Vagina (tissue), 2 donors: ENCODE results near the gene BNC2. TPM values are rescaled to one million over a fixed set of nuclear protein-coding genes. Genes with fewer than 3 reads are reported as not detected.

Source experiments
- DNase-seq, 2 donors: peaks; one replicate each; pipeline ENCODE4 v3.0.0-alpha.2; 2017; ENCODE audit errors: extremely low spot score in 2 of 2
- H3K27ac ChIP-seq: fragments of 200-600 bp; sonication (generic); one replicate; pipeline ENCODE4 v1.5.1; 2019
- H3K27me3 ChIP-seq: fragments of 200-600 bp; sonication (generic); one replicate; pipeline ENCODE4 v1.5.1; 2019
- H3K36me3 ChIP-seq, 2 donors: fragments of 200-600 bp; sonication (generic); one replicate each; pipeline ENCODE4 v1.5.1; 2017 to 2019
- H3K4me1 ChIP-seq: fragments of 200-600 bp; sonication (generic); one replicate; pipeline ENCODE4 v1.5.1; 2019
- H3K4me3 ChIP-seq, 2 donors: fragments of 200-600 bp; sonication (generic); 1 replicate in 1 of 2; 2 replicates in 1 of 2; pipeline ENCODE4 v1.5.1; 2016 to 2019
- H3K9me3 ChIP-seq: fragments of 200-600 bp; sonication (generic); one replicate; pipeline ENCODE4 v1.5.1; 2019
- CTCF ChIP-seq, 3 experiments: fragments of 450-650 bp in 2 of 3; fragments of 200-600 bp in 1 of 3; sonication (generic) in 1 of 3; IDR thresholded peaks; one replicate each; pipeline ENCODE4 v1.5.1; 2017 to 2019; ENCODE audit warnings: antibody characterized with exemption in 3 of 3, mild to moderate bottlenecking in 2 of 3, moderate library complexity in 2 of 3
- POLR2A ChIP-seq, 2 donors: fragments of 450-650 bp; IDR thresholded peaks; one replicate each; pipeline ENCODE4 v1.6.1; 2017; ENCODE audit warnings: antibody characterized with exemption in 2 of 2, mild to moderate bottlenecking in 2 of 2, moderate library complexity in 2 of 2
- POLR2AphosphoS5 ChIP-seq, 2 donors: sonication (generic); formaldehyde crosslinking; IDR thresholded peaks; one replicate each; pipeline ENCODE4 v1.9.0; 2017; ENCODE audit warnings: antibody characterized with exemption in 2 of 2, mild to moderate bottlenecking in 2 of 2, low read depth in 1 of 2; ENCODE audit not compliant: insufficient read depth in 1 of 2
- intact Hi-C: fragments of 100-400 bp; cut with DNase I; formaldehyde crosslinking; loops from one replicate; pipeline ENCODE4 v1.15.1; 2023
- total RNA-seq: library from RNA; depleted of rRNA; stranded (reverse); fragments of >200 nt; gene quantifications from one replicate; pipeline ENCODE4 v1.2.3, GENCODE V29; 2016

The BNC2 gene
- total RNA-seq, 1 donor from 2014 or later = 33.9 TPM

- intact Hi-C loops = no loop called here
- Histone ChIP-seq H3K27me3 (no peaks in the 10 kb centered on the region), H3K4me3 (no peak overlapping the region), H3K4me1 (no peaks in the 10 kb centered on the region), H3K27ac (no peak overlapping the region), H3K9me3 (no peaks in the 10 kb centered on the region), H3K36me3 (no peaks in the 10 kb centered on the region)
- TF ChIP-seq CTCF (IDR thresholded peaks at IDR 0.05) (no peak), POLR2A (IDR thresholded peaks at IDR 0.05) (no peak), POLR2AphosphoS5 (IDR thresholded peaks at IDR 0.05; ENCODE audit: insufficient read depth in 1 of 2, low read depth in 1 of 2) (no peak)
- no peak for DNase-seq
Measured at GRCh38 chr9:16396389-16396788, 474.1 kb downstream of the BNC2 start.

GRCh38 chr9:16391369-16391768 is 479.1 kb downstream of the BNC2 start:
- Histone ChIP-seq H3K4me1 (no peaks in the 10 kb centered on the region), H3K4me3 (no peak overlapping the region), H3K27ac (no peak overlapping the region), H3K36me3 (no peaks in the 10 kb centered on the region), H3K27me3 (no peaks in the 10 kb centered on the region), H3K9me3 (no peaks in the 10 kb centered on the region)
- intact Hi-C loops = no loop called here
- TF ChIP-seq POLR2A (IDR thresholded peaks at IDR 0.05) (no peak), POLR2AphosphoS5 (IDR thresholded peaks at IDR 0.05; ENCODE audit: insufficient read depth in 1 of 2, low read depth in 1 of 2) (no peak), CTCF (IDR thresholded peaks at IDR 0.05) (no peak)
- no peak for DNase-seq

GRCh38 chr9:16387382-16387781 is 483.1 kb downstream of the BNC2 start:
- no peak for TF ChIP-seq POLR2AphosphoS5 (IDR thresholded peaks at IDR 0.05; ENCODE audit: insufficient read depth in 1 of 2, low read depth in 1 of 2)
- TF ChIP-seq CTCF (IDR thresholded peaks at IDR 0.05) = no peak
- no peak for TF ChIP-seq POLR2A (IDR thresholded peaks at IDR 0.05)
- Histone ChIP-seq H3K4me1 (no peaks in the 10 kb centered on the region), H3K36me3 (no peaks in the 10 kb centered on the region), H3K4me3 (no peak overlapping the region), H3K27me3 (no peaks in the 10 kb centered on the region), H3K27ac (no peak overlapping the region), H3K9me3 (no peaks in the 10 kb centered on the region)
- intact Hi-C loops = no loop called here
- DNase-seq = peak in 1 of 2 donors; percentile 49

- no peaks in the 10 kb centered on the region for H3K4me1 ChIP-seq
- H3K4me3 ChIP-seq = no peak overlapping the region
- intact Hi-C loops = no loop called here
- H3K27me3 ChIP-seq = no peaks in the 10 kb centered on the region
- no peak overlapping the region for H3K27ac ChIP-seq
- TF ChIP-seq CTCF (IDR thresholded peaks at IDR 0.05) = no peak
- no peak for TF ChIP-seq POLR2A (IDR thresholded peaks at IDR 0.05)
- no peak for TF ChIP-seq POLR2AphosphoS5 (IDR thresholded peaks at IDR 0.05; ENCODE audit: insufficient read depth in 1 of 2, low read depth in 1 of 2)
- DNase-seq = no peak
- no peaks in the 10 kb centered on the region for H3K9me3 ChIP-seq
- no peaks in the 10 kb centered on the region for H3K36me3 ChIP-seq
Measured at GRCh38 chr9:16386827-16387077, 483.7 kb downstream of the BNC2 start.

- Histone ChIP-seq H3K27ac (no peak overlapping the region), H3K27me3 (no peaks in the 10 kb centered on the region), H3K36me3 (no peaks in the 10 kb centered on the region), H3K9me3 (no peaks in the 10 kb centered on the region), H3K4me3 (no peak overlapping the region), H3K4me1 (no peaks in the 10 kb centered on the region)
- intact Hi-C loops = no loop called here
- TF ChIP-seq CTCF (IDR thresholded peaks at IDR 0.05) = no peak
- TF ChIP-seq POLR2AphosphoS5 (IDR thresholded peaks at IDR 0.05; ENCODE audit: insufficient read depth in 1 of 2, low read depth in 1 of 2) = no peak
- TF ChIP-seq POLR2A (IDR thresholded peaks at IDR 0.05) = no peak
- peak in 1 of 2 donors; percentile 85 for DNase-seq
Measured at GRCh38 chr9:16386007-16386826, 484.3 kb downstream of the BNC2 start.
